ENCODE measurements around the gene ITPRID2.

The ITPRID2 gene

DNA sequence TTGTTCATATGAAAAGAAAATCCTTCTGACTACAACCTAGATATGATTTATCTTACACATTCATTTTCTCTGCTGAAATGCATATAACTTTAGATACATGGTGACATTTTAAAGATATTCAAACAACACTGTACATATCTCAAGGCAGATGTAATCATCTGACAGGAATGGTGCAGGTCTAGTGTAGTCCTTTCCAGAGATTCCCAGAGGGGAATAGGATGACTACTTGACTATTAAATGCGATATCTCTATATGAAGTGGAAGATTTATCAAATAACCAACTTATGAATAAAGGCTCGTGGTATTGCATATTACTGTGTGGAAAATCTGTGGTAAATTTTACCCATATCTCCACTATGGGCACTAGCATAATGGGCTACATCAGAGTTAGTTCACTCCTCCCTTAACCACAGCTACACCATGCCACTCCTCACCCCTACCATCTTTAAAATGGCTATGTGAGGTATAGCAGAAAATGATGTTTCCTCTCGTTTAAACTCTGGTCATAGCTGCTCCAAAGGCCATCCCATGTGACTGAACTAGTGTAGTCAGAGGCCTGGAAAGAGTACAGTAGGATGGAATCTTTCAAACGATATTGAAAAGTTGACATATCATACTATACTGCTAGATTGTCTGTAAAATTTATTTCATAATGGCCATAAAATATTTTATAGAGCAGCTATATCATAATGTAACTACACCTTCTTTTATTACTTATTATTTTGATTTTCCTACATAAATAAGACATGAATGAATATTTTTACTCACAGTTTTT lies 9.1 kb upstream of the ITPRID2 start:
- no peak for DNase-seq

DNA sequence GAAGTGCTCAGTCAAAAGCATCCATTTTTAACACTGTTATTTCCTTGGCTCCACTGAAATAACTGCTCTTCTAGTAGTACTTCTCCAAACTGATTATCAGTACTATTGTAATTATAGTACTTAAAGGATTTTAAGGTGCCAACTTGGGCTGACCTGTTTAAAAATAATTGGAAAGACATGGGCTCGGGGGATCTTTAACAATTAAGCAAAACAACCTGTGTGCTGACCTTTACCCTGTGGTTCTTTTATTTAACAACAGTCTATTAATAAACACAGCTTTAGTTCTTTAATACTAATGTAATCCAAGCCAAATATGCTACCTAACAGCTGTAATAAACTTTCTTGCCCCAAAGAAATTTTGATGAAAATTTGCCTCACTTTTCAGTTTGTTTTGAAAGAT lies 6.9 kb upstream of the ITPRID2 start:
- DNase-seq: no peak

DNA sequence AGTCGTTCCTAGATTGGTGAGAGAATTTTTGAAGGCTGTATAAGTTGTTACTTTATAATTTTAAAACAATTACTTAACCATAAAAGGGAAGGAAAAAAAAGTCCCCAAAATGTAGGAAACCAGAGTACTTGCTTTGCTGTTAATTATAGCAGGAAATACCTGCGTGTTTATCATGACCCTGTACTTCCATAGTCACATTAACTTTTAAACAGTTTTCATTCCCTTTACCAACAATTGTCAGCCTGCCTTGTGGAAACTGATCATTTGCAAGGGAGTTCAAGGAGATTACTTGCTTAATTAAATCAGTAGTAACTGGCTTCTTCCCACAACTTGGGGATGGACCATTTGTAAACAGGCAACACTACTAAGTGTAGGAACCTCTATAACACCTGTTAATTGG lies 6.4 kb upstream of the ITPRID2 start:
- no peak for DNase-seq

DNA sequence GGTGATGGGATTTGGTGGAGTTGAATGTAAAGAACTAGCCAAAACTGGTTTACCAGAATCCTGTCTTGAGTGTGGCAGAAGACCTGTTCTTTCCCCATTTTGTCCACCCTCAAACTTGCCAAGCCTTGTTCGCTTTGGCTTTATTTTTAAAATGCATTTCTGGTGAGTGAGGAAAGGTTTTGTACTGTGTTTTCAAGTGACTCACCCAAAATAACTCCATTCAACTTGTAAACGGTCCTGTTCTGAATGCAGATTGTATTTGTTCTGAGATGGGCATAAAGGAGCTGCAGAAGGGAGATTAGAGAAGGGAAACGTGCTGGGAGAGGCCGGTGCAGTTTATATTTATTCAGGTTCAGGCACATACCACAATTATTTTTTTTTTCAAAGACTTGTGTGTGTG lies 5.3 kb upstream of the ITPRID2 start:
- no peak for DNase-seq

DNA sequence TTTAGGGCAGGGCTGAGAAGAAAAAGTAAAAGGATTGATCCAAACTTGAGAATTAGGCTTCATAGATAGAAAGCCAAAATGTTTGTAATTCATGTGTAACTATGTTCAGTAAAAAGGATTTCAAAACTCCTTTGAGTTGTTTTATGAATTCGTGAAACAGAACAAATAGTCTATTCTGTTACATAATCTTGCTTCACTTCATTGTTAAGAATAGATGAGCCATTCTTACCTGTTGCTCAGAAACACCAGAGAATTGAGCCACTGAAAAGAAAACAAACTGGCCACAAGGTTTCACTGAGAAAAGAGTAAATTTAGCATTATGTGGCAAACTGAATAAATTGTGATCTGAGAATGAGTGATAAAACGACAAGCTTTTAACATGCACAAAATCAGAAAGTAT lies 4.5 kb upstream of the ITPRID2 start:
- DNase-seq: no peak

DNA sequence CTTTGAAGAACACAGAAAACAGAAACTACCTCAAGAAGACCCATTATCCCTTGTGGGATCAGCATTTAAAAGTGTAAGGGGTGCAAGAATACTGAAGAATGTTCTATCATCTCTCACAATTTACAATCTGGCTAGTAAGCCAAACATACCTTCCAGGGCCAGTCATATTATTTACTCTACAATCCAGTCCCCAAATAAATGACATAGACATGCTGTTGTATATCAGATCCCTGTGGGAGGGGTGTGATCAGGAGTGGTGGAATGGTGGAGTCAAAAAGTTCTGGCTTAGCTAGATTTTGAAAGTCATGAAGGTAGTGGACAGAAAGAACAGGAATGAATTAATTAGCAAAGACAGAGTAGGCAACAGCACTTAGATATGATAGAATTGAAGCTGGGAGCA lies 1.8 kb upstream of the ITPRID2 start:
- DNase-seq: no peak

DNA sequence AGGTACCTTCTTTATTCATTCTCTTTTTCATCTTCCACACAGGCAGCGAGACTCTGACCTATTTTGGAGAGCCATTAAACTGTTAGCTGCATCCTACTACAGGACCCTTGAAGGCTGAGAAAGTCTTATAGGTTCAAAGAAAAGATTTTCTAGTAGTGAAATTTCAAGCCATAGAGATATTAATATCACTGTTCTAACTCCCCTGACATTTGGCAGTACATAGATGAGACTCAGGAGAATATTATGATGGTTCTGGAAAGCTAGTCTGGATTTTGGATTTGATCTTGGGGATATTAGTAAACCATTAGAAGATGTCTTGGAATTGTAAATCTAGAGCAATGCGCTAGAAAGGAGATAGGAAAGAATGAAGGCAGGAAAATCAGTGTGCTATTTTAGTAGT lies 1.3 kb upstream of the ITPRID2 start:
- no peak for DNase-seq

DNA sequence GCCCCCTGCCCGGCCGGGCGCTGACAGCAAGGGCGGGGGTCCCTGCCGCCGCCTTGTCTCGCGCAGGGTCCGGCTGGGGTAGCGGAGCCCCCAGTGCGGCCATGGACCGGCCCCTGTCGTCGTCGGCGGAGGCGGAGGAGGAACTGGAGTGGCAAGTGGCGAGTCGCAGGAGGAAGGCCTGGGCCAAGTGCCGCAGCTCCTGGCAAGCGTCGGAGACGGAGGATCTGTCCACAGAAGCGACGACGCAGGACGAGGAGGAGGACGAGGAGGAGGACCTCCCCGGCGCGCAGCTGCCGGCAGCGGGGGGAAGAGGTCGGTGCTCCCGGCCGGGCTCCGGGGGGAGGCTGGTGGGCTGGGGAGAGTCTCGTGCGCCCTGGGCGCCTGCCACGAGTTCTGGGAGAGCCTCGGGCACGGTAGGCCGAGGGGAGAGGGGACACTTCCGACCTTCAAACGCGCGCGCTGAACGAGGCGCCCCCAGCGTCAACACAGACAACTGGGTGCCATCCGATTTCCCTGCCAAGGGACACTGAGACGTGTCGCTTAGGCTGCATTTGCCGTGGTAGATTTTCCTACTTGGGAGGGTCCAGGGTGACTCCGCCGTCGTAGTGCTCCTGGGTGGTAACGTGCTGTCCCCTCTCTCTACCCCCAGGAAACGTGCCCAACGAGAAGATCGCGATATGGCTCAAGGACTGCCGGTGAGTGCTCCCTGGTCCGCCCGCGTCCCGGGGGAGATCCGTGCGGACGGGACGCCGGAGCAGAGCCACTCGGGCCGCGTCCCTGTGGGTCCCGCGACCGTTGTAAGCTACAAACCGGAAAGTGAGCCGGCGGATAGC lies 652 bp downstream of the ITPRID2 start:
- peak; percentile 56 for DNase-seq

DNA sequence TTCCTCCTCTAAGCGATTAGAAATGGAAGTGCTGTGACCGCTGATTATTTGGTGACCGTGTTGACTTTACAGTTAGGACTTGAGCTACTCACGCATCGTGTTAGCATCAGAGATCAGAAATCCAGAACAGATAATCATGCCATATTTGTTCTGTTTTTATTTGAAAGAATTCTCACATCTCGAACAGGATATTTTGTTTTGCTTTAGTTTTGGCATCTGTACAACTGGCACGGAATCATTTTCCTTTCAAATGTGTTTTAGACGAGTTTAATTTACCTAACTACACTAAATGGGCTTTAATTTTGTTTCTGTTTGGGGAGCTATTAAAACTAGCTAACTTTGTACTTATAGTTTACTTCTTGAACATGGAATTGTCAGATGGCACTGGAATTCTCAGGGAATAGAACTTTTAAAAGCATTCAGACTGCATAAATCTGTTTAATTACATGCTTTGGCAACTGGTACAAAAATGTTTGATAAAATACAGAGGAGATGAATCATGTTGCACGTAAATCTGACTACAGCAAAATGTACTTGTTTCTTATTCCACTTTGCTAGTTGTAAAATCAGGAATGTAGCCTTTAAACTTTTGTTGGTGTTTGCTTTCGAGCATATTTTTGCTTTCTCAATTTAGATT lies 1.4 kb downstream of the ITPRID2 start:
- no peak for DNase-seq

DNA sequence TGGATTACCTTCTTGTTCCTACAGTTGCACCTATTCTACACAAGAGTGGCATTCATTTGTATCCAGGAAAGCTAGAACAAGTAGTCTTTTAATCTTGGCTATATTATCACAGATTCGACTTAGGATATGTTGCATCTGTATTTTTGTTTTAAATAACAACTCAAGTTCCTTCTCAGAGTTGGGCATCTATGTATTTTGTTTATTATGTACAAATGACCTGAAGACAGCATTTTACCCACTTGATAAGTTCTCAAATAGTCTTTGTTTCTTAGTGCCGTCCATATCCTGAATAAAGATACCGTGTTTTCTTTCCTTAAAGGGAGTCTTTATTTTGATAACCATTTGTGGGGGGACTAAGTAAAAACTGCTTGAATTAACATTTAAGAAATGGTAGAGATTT lies 2.9 kb downstream of the ITPRID2 start:
- DNase-seq: no peak

DNA sequence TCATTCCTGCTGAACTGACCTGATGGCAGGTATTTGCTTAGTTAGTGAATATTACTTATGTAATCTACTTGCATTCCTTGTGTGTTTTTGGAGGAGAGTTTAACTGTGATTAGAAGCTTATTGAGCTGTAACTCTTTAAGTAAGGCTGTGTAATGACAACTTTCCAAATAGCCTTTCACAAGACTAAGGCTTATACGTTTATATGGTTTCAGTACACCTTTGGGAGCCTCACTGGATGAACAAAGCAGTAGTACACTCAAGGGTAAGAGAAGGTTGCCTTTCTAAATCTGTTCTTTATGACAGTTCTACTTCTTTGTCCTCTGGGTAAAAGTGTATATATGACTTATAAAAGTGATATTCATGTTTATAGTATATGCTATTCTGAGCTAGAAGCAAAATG lies 4.3 kb downstream of the ITPRID2 start:
- no peak for DNase-seq

DNA sequence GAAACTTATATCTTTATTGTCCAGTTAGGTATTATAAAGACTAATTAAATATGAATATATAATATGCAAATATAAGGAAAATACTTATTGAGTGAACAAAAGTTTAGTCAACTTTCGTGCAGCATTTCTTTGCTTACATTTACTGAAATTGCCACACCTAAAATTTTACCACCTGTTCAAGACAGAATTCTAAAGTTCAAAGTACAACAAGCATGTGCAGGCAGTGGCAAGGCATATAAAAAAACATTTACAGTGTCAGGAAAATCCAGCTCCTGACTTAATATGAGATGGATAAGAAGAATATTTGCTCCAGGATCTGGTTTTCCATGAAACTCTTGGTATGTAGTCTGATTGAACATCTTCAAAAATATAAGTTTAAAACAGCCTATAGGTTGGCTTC lies 4.8 kb downstream of the ITPRID2 start:
- no peak for DNase-seq

DNA sequence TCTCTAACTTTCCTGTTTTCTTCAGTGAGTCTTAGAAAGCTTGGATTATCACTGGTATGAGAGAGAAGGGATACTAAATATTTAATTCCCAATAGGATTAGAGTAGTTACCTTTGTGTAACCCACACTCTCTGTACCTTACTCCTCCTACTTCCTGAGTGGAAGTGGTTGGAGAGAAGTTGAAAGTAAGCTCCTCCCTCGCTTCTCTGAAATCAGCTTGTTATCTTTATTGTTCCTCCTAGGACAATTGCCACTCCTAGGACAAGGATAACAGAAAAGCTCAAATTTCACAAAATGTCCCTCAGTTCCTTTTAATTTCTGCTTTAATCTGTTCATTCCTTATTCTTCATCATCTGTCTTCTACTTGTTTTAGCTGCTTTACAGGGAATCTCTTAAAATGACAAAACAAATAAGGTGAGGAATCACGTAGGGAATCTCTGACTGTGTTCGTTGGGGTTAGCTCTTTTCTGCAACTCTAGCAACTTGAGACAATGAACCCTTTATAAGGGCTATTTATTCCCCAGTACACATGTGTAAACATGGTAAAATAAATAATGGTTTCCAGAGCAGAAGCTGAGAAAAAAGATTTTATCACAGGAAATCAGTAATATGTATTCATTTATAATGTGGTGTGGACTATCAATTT lies 8.6 kb downstream of the ITPRID2 start:
- no peak for DNase-seq

DNA sequence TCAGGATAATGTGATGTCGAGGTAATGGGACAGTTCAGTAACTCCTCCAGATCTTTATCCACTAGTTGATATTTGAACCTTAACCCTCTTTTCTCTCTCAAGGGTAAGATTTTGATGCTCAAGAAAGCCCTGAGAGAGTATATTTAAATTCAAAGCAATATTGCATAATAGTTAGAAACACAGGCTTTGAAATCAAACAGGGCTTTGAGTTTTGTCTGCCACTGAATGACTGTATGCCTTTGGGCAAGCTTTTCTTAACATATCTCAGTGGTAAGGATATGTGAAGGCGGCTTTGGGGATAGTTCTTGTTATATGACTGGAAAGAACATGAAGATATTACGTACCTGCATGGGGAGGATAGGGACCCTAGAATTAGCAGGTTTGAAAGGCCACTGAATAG lies 11.1 kb downstream of the ITPRID2 start:
- DNase-seq: no peak

DNA sequence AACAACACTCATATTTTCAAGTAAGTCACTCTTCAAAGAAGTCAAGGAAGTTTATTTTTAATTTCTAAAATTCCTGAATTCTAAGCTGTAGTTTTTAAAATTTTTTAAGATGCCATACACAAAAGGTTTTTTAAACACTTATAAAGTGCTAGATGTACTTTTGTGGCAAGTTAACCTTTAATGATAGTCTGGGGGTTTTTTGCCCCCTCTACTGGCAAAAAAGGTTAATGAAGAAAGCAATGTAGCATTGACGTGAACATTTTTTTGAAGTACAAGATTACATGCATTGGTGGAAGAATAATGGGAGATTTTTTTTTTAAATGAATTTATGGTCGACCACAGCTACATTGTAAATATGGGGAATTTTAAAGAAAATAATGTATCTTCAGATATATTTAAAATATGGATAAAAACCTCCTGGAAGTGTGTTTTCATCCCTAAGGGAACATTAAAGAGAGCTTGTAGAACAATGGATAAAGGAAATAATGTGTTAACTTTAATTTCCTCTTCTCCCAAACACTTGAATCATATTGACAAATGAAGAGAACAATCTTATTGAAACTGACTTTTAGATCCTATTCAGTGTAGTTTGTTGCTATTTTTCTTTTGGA lies 12.6 kb downstream of the ITPRID2 start:
- no peak for DNase-seq

DNA sequence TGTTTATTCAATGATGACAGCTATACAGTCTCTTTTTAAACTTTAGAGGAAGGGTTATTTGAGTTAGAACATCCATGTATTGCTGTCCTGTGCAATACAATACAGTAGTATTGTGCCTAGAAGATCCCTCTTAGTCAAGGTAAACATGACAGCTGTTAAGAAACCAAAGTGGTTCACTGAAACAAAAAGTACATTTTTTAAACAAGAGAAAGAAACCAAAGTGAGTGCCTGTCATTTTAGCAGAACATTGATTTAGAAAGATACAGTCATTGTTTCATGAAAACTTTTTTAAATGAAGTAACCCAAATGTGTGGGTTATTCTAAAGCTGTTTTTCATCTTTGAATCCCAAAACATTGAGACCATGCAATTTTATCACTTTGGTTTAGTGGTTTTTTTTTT lies 15.5 kb downstream of the ITPRID2 start:
- DNase-seq: no peak

DNA sequence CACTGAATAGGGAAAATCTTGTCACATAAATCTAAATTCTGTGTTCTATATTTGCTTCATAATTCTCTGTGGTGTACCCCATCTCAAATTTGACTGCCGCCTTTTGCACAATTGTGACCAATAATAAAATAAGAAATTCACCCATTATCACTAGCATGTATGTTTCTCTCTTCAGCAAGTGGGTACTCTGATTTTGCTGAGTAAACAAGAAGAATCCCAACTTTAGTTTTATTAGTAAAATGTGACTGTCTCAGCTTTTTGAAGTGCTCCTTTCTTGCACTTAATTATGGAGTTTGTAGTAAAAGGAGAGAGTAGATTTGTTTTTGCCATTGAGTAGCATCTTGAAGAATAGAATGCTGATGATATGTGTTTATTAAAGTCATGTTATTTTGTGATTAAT lies 16.1 kb downstream of the ITPRID2 start:
- DNase-seq: no peak

DNA sequence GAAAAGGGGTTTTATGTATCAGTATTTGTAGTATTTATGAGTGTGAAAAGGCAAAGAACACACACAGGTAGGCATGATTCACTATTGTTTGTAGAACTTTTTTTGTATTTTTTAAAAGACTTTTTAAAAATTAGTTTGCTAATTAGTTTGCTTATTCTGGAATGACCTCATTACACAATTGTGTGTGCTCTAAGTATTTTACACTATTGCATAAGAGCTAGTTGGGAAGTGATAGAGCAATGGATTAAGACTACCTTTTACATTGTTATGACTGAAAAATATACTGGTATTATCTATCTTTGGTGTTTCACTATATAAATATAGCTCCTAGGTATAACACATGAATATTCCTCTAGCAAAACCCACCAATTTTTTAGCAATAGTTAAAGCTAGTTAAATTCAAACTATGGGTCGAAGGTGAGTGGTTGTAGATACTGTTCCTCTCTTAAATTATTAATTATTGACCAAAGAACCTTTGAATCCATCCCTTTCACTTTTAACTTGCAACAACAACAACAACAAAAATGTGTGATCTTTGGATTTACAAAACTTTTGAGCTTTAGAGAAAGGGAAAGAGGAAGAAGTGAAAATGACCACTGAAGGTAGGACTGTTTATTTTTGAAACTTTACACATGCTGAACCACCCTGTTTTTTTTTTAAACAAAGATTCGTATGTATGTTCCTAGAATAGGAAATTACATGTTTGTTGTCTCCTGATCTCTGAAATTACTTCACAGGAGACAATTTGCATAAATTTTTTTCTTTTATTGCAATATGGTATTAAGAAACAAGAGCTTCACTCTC lies 18.7 kb downstream of the ITPRID2 start:
- no peak for DNase-seq

DNA sequence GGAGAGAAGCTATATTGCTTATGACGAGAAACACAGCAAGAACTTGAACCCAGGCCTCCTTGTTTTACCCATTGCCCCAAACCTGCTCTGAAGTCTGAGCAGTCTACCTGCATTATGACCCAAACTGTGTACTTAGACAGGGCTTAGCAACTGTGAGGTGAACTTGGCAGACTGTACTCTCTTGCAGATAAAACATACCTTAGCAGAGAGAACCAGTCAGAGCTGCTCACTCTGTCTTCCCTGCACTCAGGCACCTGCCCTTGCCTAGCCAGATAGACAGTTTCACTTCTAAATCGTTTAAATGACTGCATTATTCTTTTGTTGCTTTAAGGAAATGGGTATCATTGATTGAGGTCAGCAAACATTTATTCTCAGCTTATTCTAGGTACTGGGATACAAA lies 20.3 kb downstream of the ITPRID2 start:
- no peak for DNase-seq

DNA sequence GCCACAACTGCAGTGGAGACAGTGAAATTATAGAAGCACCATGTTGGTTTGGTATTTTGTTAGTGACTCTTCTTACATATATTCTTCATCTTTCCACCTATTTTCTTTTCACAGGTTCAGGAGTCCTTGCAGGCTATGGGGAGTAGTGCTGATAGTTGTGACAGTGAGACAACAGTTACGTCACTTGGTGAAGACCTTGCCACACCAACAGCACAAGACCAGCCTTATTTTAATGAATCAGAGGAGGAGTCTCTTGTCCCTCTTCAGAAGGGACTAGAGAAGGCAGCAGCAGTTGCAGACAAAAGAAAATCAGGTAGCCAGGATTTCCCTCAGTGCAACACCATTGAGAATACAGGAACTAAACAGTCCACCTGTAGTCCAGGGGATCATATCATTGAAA lies 23.6 kb downstream of the ITPRID2 start:
- no peak for DNase-seq

DNA sequence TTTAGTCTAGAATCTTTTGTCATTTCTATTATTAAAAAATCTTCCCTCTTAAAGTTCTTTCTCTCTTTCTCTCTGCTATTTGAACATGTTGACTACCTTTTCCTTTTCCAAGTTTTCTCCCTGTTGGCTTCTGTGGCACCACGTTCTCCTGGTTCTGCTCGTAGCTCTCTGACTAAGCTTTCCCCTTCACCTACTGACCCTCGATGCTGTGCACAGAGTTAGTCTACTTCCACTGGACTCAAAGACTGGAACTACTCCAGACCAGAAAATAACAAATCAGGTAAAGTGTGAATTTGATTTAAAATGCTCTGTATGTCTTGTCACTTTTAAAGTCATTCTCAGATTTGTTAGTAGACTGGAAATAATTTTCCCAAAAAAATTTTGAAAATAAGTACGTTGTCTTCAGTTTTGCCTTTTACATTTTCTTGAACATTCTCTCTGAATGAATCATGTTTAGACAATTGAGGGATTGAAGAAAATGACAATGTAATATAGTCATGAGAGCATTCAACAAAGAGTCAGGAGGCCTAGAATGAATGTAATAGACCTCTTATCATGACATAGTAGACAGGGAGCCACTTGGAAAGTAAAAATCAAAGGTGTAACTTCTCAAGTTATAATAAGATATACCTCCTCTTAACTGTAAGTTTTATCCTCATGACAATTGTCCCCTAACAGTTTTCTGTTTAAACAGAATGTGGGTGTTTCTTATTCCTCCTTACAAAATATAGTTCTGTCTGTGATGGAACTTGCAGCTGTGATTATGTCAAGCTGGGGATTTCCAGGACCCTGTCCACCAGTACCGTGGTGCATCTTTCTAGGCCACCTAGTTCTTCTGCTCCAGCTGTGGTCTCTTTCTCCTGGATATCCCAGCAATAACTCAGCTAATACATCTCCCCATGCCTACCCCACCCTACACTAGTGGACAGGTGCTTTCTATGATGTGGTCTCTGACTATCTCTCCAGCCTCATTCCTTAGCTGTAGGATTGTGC lies 25.5 kb downstream of the ITPRID2 start:
- DNase-seq: no peak

Data from activated gamma-delta T cell treated with Interleukin-2 at 50 U/mL for 16 hours (primary cell).